ENCODE measurements around the gene SPRY2. TPM values are rescaled to one million over a fixed set of nuclear protein-coding genes. Genes with fewer than 3 reads are reported as not detected.
A peak's percentile ranks its signal among the peaks of the same experiment; 100 is the strongest.

Gene SPRY2
- total and polyA plus RNA-seq, 4 donors = 27.1 to 49.8 (median 30.1) TPM

DNA sequence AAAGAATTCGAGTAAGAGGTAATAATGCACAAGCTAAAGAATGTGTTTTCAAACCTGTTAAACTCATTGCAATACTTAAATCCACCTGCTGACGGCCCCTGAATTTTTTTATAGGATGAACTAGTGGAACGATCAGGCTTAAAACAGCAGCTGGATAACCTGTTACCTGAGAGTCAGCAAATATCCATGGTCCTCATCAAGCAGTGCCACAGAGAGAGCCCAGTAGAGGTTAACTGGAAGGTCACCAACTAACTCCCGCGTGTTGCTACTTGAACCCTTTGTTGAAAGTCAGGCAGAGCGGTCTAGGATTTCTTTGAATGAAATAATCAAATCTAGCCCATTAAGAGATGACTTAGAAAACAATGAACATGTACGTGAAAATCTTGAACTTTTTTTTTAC is 47.6 kb upstream of the SPRY2 start:
- Histone ChIP-seq H3K36me3 (ENCODE audit: control insufficient read depth in 4 of 4, insufficient read depth in 4 of 4, low read length in 4 of 4) (no peaks in the 10 kb centered on the region), H3K9me3 (ENCODE audit: control insufficient read depth in 4 of 4, insufficient read depth in 3 of 4, low read length in 3 of 4) (peaks cover 0 to 2% (median 0%) of the 10 kb centered on the region in 4 donors), H3K27me3 (ENCODE audit: control insufficient read depth in 3 of 3, insufficient read depth in 3 of 3, low read length in 2 of 3) (no peaks in the 10 kb centered on the region), H3K4me3 (no peak overlapping the region), H3K27ac (ENCODE audit: low read depth in 1 of 2, low read length in 1 of 2) (no peak overlapping the region), H3K9ac (ENCODE audit: insufficient read depth in 1 of 2, low read length in 2 of 2) (no peak overlapping the region), H3K4me1 (ENCODE audit: control insufficient read depth in 5 of 5, insufficient read depth in 5 of 5, low read length in 5 of 5) (peaks cover 0 to 12% (median 0%) of the 10 kb centered on the region in 5 donors)
- 71 to 87% methylated on average over 7 of the region's 7 CpGs for WGBS, 2 donors
- TF ChIP-seq CTCF (IDR thresholded peaks at IDR 0.05; ENCODE audit: control extremely low read depth, extremely low read depth) = no peak
- ATAC-seq (ENCODE audit: insufficient read depth, low FRiP score) (no peak), DNase-seq (no peak)

DNA sequence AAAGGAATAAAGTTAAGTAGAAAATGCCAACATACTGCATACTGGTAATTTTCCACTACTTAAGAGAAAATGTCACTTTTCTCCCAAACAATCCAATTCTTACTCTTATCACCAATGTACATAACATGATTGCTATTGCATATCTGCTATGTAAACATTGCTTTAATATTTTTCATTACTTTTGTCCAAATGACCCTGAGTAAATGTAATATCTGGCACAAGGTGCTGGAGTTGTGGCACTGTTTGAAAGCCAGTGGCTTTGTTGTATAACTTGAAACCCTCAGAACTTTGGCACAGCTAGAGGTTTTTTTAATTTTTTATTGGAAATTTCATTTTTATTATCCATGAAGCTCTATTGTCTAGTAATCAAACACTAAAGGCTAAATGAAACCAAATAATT is 45.7 kb upstream of the SPRY2 start:
- Histone ChIP-seq H3K36me3 (ENCODE audit: control insufficient read depth in 4 of 4, insufficient read depth in 4 of 4, low read length in 4 of 4) (no peaks in the 10 kb centered on the region), H3K4me3 (no peak overlapping the region), H3K27me3 (ENCODE audit: control insufficient read depth in 3 of 3, insufficient read depth in 3 of 3, low read length in 2 of 3) (no peaks in the 10 kb centered on the region), H3K9ac (ENCODE audit: insufficient read depth in 1 of 2, low read length in 2 of 2) (no peak overlapping the region), H3K4me1 (ENCODE audit: control insufficient read depth in 5 of 5, insufficient read depth in 5 of 5, low read length in 5 of 5) (peaks cover 0 to 12% (median 0%) of the 10 kb centered on the region in 5 donors), H3K27ac (ENCODE audit: low read depth in 1 of 2, low read length in 1 of 2) (no peak overlapping the region), H3K9me3 (ENCODE audit: control insufficient read depth in 4 of 4, insufficient read depth in 3 of 4, low read length in 3 of 4) (no peaks in the 10 kb centered on the region)
- TF ChIP-seq CTCF (IDR thresholded peaks at IDR 0.05; ENCODE audit: control extremely low read depth, extremely low read depth) = no peak
- ATAC-seq (ENCODE audit: insufficient read depth, low FRiP score) (no peak), DNase-seq (peak in 2 of 3 donors; percentile 21 to 37)

GRCh38 chr13:80386002-80386401 is 45.1 kb upstream of the SPRY2 start:
- DNase-seq (no peak), ATAC-seq (ENCODE audit: insufficient read depth, low FRiP score) (no peak)
- no peak for TF ChIP-seq CTCF (IDR thresholded peaks at IDR 0.05; ENCODE audit: control extremely low read depth, extremely low read depth)
- H3K27me3 ChIP-seq (ENCODE audit: control insufficient read depth in 3 of 3, insufficient read depth in 3 of 3, low read length in 2 of 3) = no peaks in the 10 kb centered on the region
- no peak overlapping the region for H3K9ac ChIP-seq (ENCODE audit: insufficient read depth in 1 of 2, low read length in 2 of 2)
- H3K4me1 ChIP-seq (ENCODE audit: control insufficient read depth in 5 of 5, insufficient read depth in 5 of 5, low read length in 5 of 5) = peaks cover 0 to 12% (median 0%) of the 10 kb centered on the region in 5 donors
- no peak overlapping the region for H3K4me3 ChIP-seq
- H3K27ac ChIP-seq (ENCODE audit: low read depth in 1 of 2, low read length in 1 of 2) = no peak overlapping the region
- H3K36me3 ChIP-seq (ENCODE audit: control insufficient read depth in 4 of 4, insufficient read depth in 4 of 4, low read length in 4 of 4) = no peaks in the 10 kb centered on the region
- H3K9me3 ChIP-seq (ENCODE audit: control insufficient read depth in 4 of 4, insufficient read depth in 3 of 4, low read length in 3 of 4) = no peaks in the 10 kb centered on the region

DNA sequence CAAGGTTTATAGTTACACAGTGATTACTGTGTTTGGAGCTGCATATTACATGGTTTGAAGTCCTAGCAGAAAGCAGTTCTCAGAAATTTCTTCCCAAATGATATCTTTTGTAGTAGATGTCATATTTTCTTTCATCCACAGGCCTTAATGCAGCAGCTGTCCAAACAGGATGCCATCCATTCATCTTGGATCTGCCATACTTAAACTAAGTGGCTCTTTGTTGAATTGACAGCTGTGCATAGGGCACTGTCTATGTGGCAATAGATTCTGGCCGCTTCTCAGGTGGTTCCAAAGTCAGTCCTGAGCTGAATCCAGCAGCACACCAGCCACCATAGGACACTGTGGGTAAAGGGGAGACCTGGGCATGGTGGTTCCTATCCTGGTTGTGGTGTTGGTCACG is 41.6 kb upstream of the SPRY2 start:
- TF ChIP-seq CTCF (IDR thresholded peaks at IDR 0.05; ENCODE audit: control extremely low read depth, extremely low read depth) = no peak
- ATAC-seq (ENCODE audit: insufficient read depth, low FRiP score) (no peak), DNase-seq (no peak)

More for the DNA sequence above, 41.6 kb upstream of the SPRY2 start:
- Histone ChIP-seq H3K4me1 (ENCODE audit: control insufficient read depth in 5 of 5, insufficient read depth in 5 of 5, low read length in 5 of 5) (peaks cover 0 to 12% (median 0%) of the 10 kb centered on the region in 5 donors), H3K4me3 (no peak overlapping the region), H3K27ac (ENCODE audit: low read depth in 1 of 2, low read length in 1 of 2) (no peak overlapping the region), H3K27me3 (ENCODE audit: control insufficient read depth in 3 of 3, insufficient read depth in 3 of 3, low read length in 2 of 3) (no peaks in the 10 kb centered on the region), H3K36me3 (ENCODE audit: control insufficient read depth in 4 of 4, insufficient read depth in 4 of 4, low read length in 4 of 4) (no peaks in the 10 kb centered on the region), H3K9me3 (ENCODE audit: control insufficient read depth in 4 of 4, insufficient read depth in 3 of 4, low read length in 3 of 4) (no peaks in the 10 kb centered on the region), H3K9ac (ENCODE audit: insufficient read depth in 1 of 2, low read length in 2 of 2) (no peak overlapping the region)
- 88 to 97% methylated on average over 2 of the region's 2 CpGs for WGBS, 2 donors

All from lung (tissue), 12 donors.